DMS53 treated with DMSO at 0.1 percent for 48 hours (cell line): ENCODE measurements around the gene GPR25.

Source experiments
- DNase-seq: peaks from one replicate; lab custom pipeline; 2025; ENCODE audit not compliant: unreplicated experiment; lab: John Stamatoyannopoulos, UW

The GPR25 gene

GRCh38 chr1:200894712-200895442 is 22.1 kb downstream of the GPR25 start, which contains the start of gene INAVA:
Gene INAVA (plus strand): TSS chr1:200894900. CDS start chr1:200898401, 3,501 bp downstream.
- DNase-seq: peak; percentile 35

GRCh38 chr1:200895443-200895789 is 22.6 kb downstream of the GPR25 start:
- no peak for DNase-seq

GRCh38 chr1:200895801-200896530 is 23.2 kb downstream of the GPR25 start:
- no peak for DNase-seq

DNA sequence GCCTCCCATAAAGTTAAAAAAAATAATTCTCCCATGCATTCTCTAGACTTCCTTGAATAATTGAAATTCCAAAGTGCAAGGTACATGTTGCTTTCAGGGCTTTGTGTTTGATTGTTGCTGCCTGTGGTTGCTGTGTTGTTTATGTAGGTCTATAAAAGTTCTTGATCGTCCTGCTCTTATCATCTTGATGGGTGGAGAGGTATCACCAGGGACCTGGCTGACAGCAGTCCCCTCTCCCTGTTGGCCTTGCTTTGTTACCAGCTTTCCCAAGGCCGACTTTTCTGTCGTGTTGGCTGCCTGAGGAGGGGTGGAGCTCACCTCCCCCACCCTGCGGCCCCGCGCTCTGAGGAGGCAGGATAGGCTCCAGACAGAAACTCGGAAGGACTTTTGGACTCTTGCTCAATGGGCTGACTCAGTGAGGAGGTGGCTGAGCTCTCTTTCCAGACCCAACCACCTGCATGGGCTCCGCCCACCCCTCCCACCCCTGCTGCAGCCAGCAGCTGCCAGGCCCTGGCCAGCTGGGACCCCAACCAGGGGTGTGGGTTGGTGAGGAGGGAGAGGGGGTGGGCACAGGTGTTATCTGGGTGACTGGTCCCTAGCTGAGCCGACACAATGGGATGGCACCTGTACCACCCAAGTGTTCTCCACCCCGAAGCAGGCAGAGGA is 23.9 kb downstream of the GPR25 start:
- no peak for DNase-seq

GRCh38 chr1:200897259-200897658 is 24.5 kb downstream of the GPR25 start:
- no peak for DNase-seq

- DNase-seq: no peak
Measured at GRCh38 chr1:200899015-200899386, 26.2 kb downstream of the GPR25 start.

DNA sequence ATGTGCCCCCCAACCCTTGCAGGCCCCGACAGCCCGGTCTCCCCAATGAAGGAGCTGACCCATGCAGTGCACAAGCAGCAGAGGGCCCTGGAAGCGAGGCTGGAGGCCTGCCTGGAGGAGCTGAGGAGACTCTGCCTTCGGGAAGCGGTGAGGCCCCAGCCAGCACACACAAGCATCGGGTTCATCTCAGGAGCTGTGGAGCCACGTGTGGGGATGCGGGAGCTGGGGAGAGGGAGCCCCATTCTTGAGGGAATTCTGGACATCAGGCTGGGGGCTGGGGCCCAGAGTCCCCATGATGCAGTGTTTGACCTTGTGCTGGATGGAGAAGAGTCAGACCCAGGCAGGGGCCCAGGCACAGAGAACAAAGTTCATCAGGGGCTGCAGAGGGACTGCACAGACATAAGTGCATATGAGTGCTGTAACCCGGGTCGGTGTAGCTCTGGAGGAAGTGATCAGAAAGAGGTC is 26.7 kb downstream of the GPR25 start:
- no peak for DNase-seq

DNA sequence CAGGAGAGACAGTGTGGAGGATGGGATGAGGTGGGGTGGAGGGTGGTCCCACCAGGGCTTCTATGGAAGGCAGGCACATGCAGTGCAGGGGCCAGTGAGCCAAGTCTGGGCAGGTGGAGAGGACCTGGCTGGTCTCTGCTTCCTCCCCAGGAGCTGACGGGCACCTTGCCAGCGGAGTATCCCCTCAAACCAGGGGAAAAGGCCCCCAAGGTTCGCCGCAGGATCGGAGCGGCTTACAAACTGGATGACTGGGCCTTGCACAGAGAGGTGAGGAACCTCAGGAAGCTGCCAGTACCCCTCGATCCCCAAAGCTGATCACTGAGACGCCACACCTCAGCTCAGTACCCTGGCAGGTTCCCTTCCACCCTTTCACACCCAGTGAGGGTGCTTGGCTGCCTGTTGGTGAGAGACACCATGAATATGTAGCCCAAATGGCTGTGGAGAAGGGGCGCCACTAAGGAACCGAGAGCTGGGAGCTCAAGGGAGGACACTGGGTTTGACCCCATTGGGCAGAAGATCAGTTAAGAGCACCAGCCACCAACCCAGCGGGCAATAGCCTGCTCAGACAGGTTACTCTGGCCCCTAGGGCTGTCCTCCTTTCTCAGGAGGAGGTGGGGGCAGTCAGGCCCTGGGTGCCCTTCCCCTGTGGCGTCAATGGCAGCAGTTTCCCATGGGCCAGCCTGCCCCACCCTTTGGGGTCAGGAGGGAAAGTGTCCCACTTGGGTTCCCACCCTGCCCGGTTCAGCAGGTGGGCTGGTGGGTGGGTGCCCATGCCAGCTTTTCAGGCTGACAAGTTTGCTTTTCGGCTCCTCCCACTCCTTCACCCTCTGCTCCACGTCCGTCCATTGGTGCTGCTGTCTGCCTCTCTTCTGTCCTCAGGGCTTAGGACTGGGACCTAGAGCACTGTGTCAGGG is 27.4 kb downstream of the GPR25 start:
- no peak for DNase-seq

DNA sequence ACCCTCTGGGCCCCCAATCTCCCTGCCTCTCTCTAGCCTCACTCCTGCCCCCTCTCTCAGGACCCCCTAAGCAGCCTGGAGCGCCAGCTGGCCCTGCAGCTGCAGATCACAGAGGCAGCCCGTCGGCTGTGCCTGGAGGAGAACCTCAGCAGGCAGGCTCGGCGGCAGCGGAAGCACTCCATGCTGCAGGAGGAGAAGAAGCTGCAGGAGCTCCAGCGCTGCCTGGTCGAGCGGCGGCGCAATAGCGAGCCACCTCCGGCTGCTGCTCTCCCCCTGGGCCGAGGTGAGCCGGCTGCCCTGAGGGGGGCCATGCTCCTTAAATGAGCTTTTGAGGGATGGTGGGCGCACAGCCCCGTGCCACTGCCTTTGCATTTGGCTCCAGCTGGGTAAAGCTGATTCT is 28.1 kb downstream of the GPR25 start:
- no peak for DNase-seq

DNA sequence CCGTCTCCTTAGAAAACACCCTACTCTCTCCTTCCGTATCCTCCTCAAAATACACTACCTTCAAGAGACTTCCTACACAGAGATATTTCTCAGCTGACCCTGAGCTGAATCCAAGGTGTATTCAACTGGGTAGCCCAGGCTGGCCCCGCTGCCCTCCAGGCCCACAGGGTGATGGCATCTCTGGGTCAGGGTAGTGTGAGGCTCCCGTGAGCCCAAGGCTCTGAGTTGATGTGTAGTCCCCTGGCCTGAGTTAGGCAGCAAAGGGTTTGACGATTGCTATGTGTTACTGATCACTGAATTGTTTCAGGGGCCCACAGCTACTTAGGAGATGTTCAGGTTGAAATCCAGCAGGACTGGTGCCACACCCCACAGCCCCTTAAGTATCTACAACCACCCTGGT is 28.6 kb downstream of the GPR25 start:
- no peak for DNase-seq

DNA sequence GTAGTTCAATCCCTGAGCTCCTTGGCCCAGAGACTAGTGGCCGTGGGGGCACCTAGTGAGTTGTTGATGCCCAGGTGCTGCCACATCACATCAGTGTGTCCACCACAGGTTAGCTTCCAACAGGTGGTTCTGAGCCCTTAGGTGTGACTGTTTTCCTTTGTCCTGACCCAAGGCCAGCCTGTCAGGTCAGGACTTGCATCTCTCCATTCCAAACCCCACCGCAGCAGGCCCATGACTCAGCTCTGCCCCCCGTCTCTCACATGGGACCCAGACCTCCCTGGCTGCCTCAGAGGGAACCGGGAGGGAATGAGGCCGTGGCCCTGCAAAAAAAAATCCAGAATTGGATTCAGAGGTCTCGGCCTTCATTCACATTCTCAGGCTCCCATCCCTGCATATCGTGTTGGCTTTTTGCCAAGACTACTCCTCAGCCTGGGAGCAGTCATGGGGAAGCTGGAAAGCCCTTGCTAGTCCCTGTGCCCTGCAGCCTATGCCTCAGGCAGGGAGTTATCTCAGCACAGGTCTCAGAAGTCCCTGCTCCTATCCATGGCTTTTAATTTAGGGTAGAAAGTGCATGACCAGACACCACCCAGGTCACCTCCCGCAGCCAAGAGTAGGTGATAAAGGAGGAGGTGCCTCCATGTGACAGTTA is 29.1 kb downstream of the GPR25 start:
- DNase-seq: no peak

DNA sequence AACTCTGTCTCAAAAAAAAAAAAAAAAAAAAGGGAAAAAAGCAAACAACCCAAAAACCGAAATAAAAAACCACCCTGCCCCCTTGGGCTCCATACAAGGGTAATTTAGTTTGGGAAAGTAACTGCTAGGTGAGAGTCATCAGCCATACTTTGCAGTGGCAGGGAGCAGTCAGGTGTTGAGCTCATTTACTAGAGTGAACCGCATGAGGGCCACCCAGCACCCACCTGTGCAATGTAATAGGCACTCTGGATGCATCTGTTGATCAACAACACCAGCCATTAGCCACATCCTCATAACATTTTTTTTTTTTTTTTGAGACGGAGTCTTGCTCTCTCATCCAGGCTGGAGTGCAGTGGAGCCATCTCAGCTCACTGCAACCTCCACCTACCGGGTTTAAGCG is 31.0 kb downstream of the GPR25 start:
- DNase-seq: no peak

- no peak for DNase-seq
Measured at GRCh38 chr1:200904772-200905171, 32.0 kb downstream of the GPR25 start.

- DNase-seq: no peak
Measured at GRCh38 chr1:200905411-200906052, 32.8 kb downstream of the GPR25 start.

DNA sequence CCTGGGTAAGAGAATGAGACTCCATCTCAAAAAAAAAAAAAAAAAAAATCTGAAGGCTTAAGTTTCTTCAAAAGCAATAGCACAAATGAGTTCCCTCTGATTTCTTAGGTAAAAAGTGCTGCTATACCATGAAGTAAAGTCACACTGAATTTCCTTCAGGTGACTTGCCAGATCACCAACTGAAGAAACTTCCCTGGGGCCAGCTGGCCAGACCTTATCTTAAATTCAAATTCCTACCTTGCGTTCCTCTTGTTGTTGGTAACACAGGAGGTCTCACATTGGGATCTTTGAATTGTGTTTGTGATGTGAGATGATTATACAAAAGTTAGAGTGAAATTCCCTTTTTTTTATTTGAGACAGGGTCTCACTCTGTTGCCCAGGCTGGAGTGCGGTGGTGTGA is 33.7 kb downstream of the GPR25 start:
- DNase-seq: no peak

DNA sequence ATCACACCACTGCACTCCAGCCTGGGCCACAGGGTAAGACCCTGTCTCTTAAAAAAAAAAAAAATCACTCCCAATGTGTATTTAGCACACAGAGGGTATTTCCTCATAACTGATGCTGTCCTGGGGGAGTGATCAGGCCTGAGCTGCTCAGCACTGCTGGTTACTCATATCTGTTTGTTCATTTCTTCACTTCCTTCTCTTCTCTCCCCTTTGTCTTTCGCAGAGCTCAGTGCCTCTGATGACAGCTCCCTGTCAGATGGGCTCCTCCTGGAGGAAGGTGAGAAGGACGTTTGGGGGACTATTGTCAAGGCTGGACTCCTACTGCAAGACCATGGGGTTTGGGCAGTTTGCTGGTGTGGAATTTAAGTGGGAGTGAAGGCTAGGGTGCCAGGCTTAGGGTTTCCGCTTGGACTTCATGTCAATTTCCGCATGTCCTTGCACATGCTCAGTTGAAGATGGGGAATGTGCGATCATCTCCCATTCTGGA is 34.9 kb downstream of the GPR25 start:
- DNase-seq: no peak

- no peak for DNase-seq
Measured at GRCh38 chr1:200908191-200908868, 35.5 kb downstream of the GPR25 start.

DNA sequence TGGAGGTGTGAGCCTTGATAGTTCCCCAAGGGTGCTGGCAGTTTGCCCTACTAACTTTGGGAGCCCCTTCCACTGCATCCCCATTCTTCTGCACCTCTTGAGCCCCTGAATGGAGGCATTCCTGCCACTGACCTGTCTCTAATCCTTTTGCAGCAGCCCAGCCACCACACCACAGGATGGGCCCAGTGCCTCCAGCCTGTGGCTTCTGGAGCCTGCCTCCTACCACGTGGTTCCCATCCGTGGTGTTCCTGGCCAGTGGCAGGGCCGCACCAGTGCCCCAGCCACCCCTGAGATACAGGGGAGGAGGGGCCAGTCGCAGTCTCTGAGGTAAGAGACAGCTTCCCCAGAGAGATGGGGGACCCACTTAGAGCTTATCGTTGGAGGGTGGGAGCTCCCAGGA is 36.3 kb downstream of the GPR25 start:
- no peak for DNase-seq

- no peak for DNase-seq
Measured at GRCh38 chr1:200909757-200910239, 37.0 kb downstream of the GPR25 start.
